HepG2 (cell line): ENCODE measurements around the gene LEPR. TPM values are rescaled to one million over a fixed set of nuclear protein-coding genes. Genes with fewer than 3 reads are reported as not detected.

Experiments
- ATAD3A ChIP-seq: sonication (generic); formaldehyde crosslinking; IDR thresholded peaks from 2 replicates; pipeline ENCODE4 v1.4.0; 2020; ENCODE audit warnings: missing genetic modification reagents
- BRCA1 ChIP-seq: sonication (generic); formaldehyde crosslinking; IDR thresholded peaks from 2 replicates; pipeline ENCODE4 v1.4.0; 2020; ENCODE audit warnings: missing genetic modification reagents
- GZF1 ChIP-seq: sonication (generic); formaldehyde crosslinking; IDR thresholded peaks from 2 replicates; pipeline ENCODE4 v1.5.1; 2020; ENCODE audit warnings: mild to moderate bottlenecking, missing genetic modification reagents
- HNRNPH1 ChIP-seq: fragments of 200-400 bp; formaldehyde crosslinking; optimal IDR thresholded peaks from 2 replicates; pipeline ENCODE3; 2017; ENCODE audit warnings: mild to moderate bottlenecking, low read depth, low read length
- SALL1 ChIP-seq: sonication (generic); formaldehyde crosslinking; IDR thresholded peaks from 2 replicates; pipeline ENCODE4 v1.8.0; 2022; ENCODE audit warnings: mild to moderate bottlenecking, missing genetic modification reagents
- ZNF274 ChIP-seq: sonication (generic); formaldehyde crosslinking; IDR thresholded peaks from 2 replicates; pipeline ENCODE4 v1.5.1; 2020; ENCODE audit warnings: mild to moderate bottlenecking, missing genetic modification reagents
- ZNF670 ChIP-seq: sonication (generic); formaldehyde crosslinking; IDR thresholded peaks from 2 replicates; pipeline ENCODE4 v1.8.0; 2022; ENCODE audit warnings: mild to moderate bottlenecking, missing genetic modification reagents, borderline replicate concordance
- polyA plus RNA-seq, 8 experiments: library from polyadenylated mRNA; depleted of rRNA in 3 of 8; stranded (reverse) in 7 of 8; unstranded in 1 of 8; fragments of >200 nt; fragmentation: Illumina TruSeq in 4 of 8; extraction: Trizol in 4 of 8; gene quantifications; 2 replicates each; pipeline versions ENCODE4 v1.2.1 to v1.2.3, GENCODE V29; 2011 to 2016; ENCODE audit warnings: low read depth in 4 of 8, missing spikeins in 1 of 8, mixed read lengths in 1 of 8; ENCODE audit not compliant: insufficient read depth in 1 of 8
- total RNA-seq, 5 experiments: library from RNA; depleted of rRNA; stranded (reverse); fragments of >200 nt; fragmentation: Illumina TruSeq; extraction: Trizol; gene quantifications; 2 replicates each; pipeline ENCODE4 v1.2.3, GENCODE V29; 2016; ENCODE audit warnings: low read depth in 1 of 5
- TF ChIP-seq, protein P1 (sequence below): sonication (generic); formaldehyde crosslinking; IDR thresholded peaks from 2 replicates; pipeline ENCODE4 v1.5.1; 2020; ENCODE audit warnings: mild to moderate bottlenecking, moderate library complexity, missing genetic modification reagents
- TF ChIP-seq, protein P2 (sequence below): sonication (generic); formaldehyde crosslinking; IDR thresholded peaks from one replicate; pipeline ENCODE4 v1.5.1; 2020; ENCODE audit warnings: mild to moderate bottlenecking, missing genetic modification reagents; ENCODE audit errors: not compliant biosample characterization
- TF ChIP-seq, protein P3 (sequence below): sonication (generic); formaldehyde crosslinking; IDR thresholded peaks from 2 replicates; pipeline ENCODE4 v1.4.0; 2020; ENCODE audit warnings: mild to moderate bottlenecking, missing genetic modification reagents
- TF ChIP-seq, protein P4 (sequence below): sonication (generic); formaldehyde crosslinking; IDR thresholded peaks from 2 replicates; pipeline ENCODE4 v1.5.1; 2020; ENCODE audit warnings: missing genetic modification reagents, mild to moderate bottlenecking, borderline replicate concordance
- TF ChIP-seq, protein P5 (sequence below): sonication (generic); formaldehyde crosslinking; conservative IDR thresholded peaks from 2 replicates; pipeline ENCODE4 v1.4.0; 2020; ENCODE audit warnings: mild to moderate bottlenecking, missing genetic modification reagents, moderate library complexity

Gene LEPR
- total and polyA plus RNA-seq, 2 of the 13 experiments (the other 11 are each of a cell fraction or from before 2014, with no cell fraction given): 0.60 to 1.7 TPM

DNA sequence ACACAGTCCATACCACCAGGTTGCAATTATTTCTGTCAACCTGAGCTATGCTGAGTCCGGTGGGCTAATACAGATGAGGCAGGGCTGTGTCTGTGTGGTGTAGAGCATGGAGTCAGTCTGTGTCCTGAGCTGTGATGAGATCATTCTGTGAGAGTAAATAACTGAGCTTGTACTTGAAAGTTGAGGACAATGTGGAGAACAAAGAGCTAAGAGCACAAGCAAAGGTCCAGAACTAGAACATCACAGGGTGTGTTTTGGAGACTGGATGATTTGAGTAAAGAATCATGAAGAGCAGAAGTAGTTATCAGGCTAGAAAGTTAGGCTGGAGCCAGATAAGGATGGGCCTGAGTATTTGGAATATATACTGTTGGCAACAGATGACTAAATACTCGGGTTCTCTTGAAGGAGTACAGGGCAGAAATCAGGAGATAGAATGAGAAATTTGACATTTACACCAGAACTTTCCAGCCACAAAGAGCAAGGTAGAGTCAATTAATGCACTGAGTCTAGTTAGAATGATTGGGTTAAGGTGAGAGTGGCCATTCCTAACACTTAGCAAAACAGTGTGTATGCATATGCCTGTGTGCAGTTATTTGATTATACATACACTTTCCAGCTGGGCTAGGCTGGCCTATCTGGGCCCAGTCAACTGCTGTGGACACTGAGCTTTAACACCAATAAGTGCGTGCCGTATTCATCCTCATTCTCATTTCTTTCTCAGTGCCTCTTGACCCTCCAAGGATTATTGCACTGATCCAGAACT, 48.8 kb downstream of the LEPR start (continued):
- TF ChIP-seq, protein P1, sequence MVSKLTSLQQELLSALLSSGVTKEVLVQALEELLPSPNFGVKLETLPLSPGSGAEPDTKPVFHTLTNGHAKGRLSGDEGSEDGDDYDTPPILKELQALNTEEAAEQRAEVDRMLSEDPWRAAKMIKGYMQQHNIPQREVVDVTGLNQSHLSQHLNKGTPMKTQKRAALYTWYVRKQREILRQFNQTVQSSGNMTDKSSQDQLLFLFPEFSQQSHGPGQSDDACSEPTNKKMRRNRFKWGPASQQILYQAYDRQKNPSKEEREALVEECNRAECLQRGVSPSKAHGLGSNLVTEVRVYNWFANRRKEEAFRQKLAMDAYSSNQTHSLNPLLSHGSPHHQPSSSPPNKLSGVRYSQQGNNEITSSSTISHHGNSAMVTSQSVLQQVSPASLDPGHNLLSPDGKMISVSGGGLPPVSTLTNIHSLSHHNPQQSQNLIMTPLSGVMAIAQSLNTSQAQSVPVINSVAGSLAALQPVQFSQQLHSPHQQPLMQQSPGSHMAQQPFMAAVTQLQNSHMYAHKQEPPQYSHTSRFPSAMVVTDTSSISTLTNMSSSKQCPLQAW: no peak
- TF ChIP-seq, protein P2, sequence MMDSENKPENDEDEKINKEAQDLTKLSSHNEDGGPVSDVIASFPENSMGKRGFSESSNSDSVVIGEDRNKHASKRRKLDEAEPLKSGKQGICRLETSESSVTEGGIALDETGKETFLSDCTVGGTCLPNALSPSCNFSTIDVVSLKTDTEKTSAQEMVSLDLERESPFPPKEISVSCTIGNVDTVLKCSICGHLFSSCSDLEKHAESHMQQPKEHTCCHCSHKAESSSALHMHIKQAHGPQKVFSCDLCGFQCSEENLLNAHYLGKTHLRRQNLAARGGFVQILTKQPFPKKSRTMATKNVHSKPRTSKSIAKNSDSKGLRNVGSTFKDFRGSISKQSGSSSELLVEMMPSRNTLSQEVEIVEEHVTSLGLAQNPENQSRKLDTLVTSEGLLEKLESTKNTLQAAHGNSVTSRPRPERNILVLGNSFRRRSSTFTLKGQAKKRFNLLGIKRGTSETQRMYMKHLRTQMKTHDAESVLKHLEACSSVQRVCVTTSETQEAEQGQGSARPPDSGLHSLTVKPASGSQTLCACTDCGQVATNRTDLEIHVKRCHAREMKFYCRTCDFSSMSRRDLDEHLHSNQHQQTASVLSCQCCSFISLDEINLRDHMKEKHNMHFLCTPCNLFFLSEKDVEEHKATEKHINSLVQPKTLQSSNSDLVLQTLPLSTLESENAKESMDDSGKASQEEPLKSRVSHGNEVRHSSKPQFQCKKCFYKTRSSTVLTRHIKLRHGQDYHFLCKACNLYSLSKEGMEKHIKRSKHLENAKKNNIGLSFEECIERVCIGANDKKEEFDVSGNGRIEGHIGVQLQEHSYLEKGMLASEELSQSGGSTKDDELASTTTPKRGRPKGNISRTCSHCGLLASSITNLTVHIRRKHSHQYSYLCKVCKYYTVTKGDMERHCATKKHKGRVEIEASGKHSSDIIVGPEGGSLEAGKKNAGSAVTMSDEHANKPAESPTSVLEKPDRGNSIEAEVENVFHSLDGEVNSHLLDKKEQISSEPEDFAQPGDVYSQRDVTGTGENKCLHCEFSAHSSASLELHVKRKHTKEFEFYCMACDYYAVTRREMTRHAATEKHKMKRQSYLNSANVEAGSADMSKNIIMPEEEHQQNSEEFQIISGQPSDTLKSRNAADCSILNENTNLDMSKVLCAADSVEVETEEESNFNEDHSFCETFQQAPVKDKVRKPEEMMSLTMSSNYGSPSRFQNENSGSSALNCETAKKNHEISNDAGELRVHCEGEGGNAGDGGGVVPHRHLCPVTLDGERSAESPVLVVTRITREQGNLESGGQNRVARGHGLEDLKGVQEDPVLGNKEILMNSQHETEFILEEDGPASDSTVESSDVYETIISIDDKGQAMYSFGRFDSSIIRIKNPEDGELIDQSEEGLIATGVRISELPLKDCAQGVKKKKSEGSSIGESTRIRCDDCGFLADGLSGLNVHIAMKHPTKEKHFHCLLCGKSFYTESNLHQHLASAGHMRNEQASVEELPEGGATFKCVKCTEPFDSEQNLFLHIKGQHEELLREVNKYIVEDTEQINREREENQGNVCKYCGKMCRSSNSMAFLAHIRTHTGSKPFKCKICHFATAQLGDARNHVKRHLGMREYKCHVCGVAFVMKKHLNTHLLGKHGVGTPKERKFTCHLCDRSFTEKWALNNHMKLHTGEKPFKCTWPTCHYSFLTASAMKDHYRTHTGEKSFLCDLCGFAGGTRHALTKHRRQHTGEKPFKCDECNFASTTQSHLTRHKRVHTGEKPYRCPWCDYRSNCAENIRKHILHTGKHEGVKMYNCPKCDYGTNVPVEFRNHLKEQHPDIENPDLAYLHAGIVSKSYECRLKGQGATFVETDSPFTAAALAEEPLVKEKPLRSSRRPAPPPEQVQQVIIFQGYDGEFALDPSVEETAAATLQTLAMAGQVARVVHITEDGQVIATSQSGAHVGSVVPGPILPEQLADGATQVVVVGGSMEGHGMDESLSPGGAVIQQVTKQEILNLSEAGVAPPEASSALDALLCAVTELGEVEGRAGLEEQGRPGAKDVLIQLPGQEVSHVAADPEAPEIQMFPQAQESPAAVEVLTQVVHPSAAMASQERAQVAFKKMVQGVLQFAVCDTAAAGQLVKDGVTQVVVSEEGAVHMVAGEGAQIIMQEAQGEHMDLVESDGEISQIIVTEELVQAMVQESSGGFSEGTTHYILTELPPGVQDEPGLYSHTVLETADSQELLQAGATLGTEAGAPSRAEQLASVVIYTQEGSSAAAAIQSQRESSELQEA: no peak
- TF ChIP-seq, protein P3, sequence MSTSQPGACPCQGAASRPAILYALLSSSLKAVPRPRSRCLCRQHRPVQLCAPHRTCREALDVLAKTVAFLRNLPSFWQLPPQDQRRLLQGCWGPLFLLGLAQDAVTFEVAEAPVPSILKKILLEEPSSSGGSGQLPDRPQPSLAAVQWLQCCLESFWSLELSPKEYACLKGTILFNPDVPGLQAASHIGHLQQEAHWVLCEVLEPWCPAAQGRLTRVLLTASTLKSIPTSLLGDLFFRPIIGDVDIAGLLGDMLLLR (CRISPR knock-in tag): no peak
- TF ChIP-seq ZNF670 (CRISPR knock-in tag) (0 out of 2 replicates have a peak, but pooled peaks have one; percentile 41), HNRNPH1 (no peak), ATAD3A (CRISPR knock-in tag) (no peak), SALL1 (CRISPR knock-in tag) (peak; percentile 41; the same call in 1 of the 2 replicates), ZNF274 (no peak), GZF1 (CRISPR knock-in tag) (no peak), BRCA1 (no peak)
- TF ChIP-seq, protein P4, sequence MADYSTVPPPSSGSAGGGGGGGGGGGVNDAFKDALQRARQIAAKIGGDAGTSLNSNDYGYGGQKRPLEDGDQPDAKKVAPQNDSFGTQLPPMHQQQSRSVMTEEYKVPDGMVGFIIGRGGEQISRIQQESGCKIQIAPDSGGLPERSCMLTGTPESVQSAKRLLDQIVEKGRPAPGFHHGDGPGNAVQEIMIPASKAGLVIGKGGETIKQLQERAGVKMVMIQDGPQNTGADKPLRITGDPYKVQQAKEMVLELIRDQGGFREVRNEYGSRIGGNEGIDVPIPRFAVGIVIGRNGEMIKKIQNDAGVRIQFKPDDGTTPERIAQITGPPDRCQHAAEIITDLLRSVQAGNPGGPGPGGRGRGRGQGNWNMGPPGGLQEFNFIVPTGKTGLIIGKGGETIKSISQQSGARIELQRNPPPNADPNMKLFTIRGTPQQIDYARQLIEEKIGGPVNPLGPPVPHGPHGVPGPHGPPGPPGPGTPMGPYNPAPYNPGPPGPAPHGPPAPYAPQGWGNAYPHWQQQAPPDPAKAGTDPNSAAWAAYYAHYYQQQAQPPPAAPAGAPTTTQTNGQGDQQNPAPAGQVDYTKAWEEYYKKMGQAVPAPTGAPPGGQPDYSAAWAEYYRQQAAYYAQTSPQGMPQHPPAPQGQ (CRISPR knock-in tag): no peak
- TF ChIP-seq, protein P5, sequence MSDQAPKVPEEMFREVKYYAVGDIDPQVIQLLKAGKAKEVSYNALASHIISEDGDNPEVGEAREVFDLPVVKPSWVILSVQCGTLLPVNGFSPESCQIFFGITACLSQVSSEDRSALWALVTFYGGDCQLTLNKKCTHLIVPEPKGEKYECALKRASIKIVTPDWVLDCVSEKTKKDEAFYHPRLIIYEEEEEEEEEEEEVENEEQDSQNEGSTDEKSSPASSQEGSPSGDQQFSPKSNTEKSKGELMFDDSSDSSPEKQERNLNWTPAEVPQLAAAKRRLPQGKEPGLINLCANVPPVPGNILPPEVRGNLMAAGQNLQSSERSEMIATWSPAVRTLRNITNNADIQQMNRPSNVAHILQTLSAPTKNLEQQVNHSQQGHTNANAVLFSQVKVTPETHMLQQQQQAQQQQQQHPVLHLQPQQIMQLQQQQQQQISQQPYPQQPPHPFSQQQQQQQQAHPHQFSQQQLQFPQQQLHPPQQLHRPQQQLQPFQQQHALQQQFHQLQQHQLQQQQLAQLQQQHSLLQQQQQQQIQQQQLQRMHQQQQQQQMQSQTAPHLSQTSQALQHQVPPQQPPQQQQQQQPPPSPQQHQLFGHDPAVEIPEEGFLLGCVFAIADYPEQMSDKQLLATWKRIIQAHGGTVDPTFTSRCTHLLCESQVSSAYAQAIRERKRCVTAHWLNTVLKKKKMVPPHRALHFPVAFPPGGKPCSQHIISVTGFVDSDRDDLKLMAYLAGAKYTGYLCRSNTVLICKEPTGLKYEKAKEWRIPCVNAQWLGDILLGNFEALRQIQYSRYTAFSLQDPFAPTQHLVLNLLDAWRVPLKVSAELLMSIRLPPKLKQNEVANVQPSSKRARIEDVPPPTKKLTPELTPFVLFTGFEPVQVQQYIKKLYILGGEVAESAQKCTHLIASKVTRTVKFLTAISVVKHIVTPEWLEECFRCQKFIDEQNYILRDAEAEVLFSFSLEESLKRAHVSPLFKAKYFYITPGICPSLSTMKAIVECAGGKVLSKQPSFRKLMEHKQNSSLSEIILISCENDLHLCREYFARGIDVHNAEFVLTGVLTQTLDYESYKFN (CRISPR knock-in tag): 0 out of 2 replicates have a peak, but pooled peaks have one; percentile 37
